CD4-positive, CD25-positive, alpha-beta regulatory T cell (primary cell): ENCODE data around the gene CCDC69. TPM values are rescaled to one million over a fixed set of nuclear protein-coding genes. Genes with fewer than 3 reads are reported as not detected.

Source experiments
- ATAC-seq, 2 donors: fragments of 150-1000 bp; cut with Tn5 transposase; one replicate each; pipeline ENCODE4 v1.10.0; 2021; ENCODE audit warnings: low read depth in 2 of 2, moderate number of reproducible peaks in 2 of 2, moderate library complexity in 1 of 2
- DNase-seq, 3 donors: peaks; one replicate each; pipeline versions ENCODE4 v3.0.0 to v3.0.0-alpha.2; 2012 to 2022; ENCODE audit warnings: mixed read lengths in 1 of 3
- H3K27ac ChIP-seq: one replicate; pipeline ENCODE4 v1.7.0; 2013; ENCODE audit warnings: mild to moderate bottlenecking, low read length; ENCODE audit not compliant: insufficient read depth, poor library complexity, severe bottlenecking
- H3K27me3 ChIP-seq: one replicate; pipeline ENCODE4 v1.7.0; 2013; ENCODE audit warnings: low read length; ENCODE audit not compliant: control insufficient read depth, insufficient read depth
- H3K36me3 ChIP-seq: one replicate; pipeline ENCODE4 v1.7.0; 2013; ENCODE audit warnings: mild to moderate bottlenecking, low read length, moderate library complexity; ENCODE audit not compliant: control insufficient read depth, insufficient read depth
- H3K4me1 ChIP-seq: 2 replicates; pipeline ENCODE4 v1.7.0; 2013; ENCODE audit warnings: mild to moderate bottlenecking, low read length; ENCODE audit not compliant: insufficient read depth, control insufficient read depth, poor library complexity, severe bottlenecking
- H3K4me3 ChIP-seq: one replicate; pipeline ENCODE4 v1.7.0; 2013; ENCODE audit warnings: low read depth, mild to moderate bottlenecking, low read length, moderate library complexity
- H3K9me3 ChIP-seq, 2 experiments: 1 replicate in 1 of 2; 2 replicates in 1 of 2; pipeline ENCODE4 v1.7.0; 2013; ENCODE audit warnings: low read length in 2 of 2, mild to moderate bottlenecking in 1 of 2, moderate library complexity in 1 of 2; ENCODE audit not compliant: control insufficient read depth in 2 of 2
- H3K27ac Mint-ChIP-seq, 3 donors: one replicate each; pipeline ENCODE4 v1.8.0; 2020 to 2022; ENCODE audit warnings: mild to moderate bottlenecking in 3 of 3, mixed read lengths in 3 of 3, moderate library complexity in 2 of 3
- H3K27me3 Mint-ChIP-seq: one replicate; pipeline ENCODE4 v1.8.0; 2022; ENCODE audit warnings: mild to moderate bottlenecking, mixed read lengths
- H3K36me3 Mint-ChIP-seq: one replicate; pipeline ENCODE4 v1.8.0; 2020; ENCODE audit warnings: mixed read lengths
- H3K4me1 Mint-ChIP-seq, 4 donors: one replicate each; pipeline ENCODE4 v1.8.0; 2020 to 2022; ENCODE audit warnings: mixed read lengths in 4 of 4, mild to moderate bottlenecking in 1 of 4
- H3K4me3 Mint-ChIP-seq, 4 donors: one replicate each; pipeline ENCODE4 v1.8.0; 2020 to 2022; ENCODE audit warnings: mild to moderate bottlenecking in 4 of 4, mixed read lengths in 4 of 4, moderate library complexity in 3 of 4
- H3K9me3 Mint-ChIP-seq, 7 donors: one replicate each; pipeline ENCODE4 v1.8.0; 2020 to 2022; ENCODE audit warnings: mixed read lengths in 7 of 7, mild to moderate bottlenecking in 3 of 7, moderate library complexity in 2 of 7
- polyA plus RNA-seq, 4 donors: library from polyadenylated mRNA; unstranded; fragments of 300-500 nt; fragmentation: Illumina TruSeq; gene quantifications; one replicate each; pipeline ENCODE4 v1.2.3, GENCODE V29; 2021
- total RNA-seq: library from RNA; stranded (reverse); gene quantifications from one replicate; pipeline ENCODE4 v1.2.3, GENCODE V29; 2022

The CCDC69 gene
- total and polyA plus RNA-seq, 5 donors from 2014 or later, result 78.2 to 104 (median 88.2) TPM

DNA sequence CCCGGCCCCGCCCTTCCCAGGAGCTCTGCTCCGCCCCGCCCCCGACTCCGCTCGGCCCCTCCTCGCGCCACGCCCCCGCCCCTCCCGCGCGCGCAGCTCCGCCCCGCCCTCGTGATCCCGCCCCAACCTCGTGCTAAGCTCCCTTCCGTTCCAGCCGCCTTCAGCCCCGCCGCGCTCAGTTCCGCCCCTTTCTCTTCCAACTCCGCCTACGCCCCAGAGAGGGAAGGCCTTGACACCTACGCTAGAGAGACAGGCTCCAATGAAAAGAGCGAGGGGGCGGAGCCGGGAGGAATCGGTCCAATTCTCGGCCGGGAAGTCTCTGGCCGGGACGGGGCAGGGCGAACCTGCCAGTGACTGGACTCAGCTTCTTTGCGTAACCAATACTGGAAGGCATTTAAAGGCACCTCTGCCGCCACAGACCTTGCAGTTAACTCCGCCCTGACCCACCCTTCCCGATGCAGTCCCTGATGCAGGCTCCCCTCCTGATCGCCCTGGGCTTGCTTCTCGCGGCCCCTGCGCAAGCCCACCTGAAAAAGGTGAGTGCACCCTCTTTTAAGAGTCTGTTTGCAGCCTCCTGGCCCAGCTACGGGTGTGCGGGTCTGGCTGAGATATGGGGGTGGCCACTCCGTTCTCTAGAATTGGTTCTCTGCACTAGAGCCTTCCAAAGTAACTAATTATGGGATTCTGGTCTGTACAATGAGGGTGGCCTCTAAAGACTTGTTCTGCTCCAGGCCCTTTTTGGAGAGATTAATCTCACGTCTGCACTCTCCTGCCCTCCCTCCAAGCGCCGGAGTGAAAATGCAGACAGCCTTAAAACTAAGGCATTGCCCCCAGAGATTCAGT is 29.1 kb upstream of the CCDC69 start, which contains the start of gene GM2A:
Gene GM2A (plus strand): TSS at position 424 of the 843 bp plus-strand sequence. CDS start 32 bp downstream, at position 456.
- H3K27ac ChIP-seq, result peak within 1 kb of the TSS; percentile 84
- Mint-ChIP-seq H3K9me3 (peaks cover 0 to 1% (median 0%) of the 10 kb centered on the region in 7 donors), H3K36me3 (no peaks in the 10 kb centered on the region), H3K27ac (peak within 1 kb of the TSS; percentile 95 to 97 (median 97)), H3K27me3 (peaks cover 4% of the 10 kb centered on the region), H3K4me3 (peak within 1 kb of the TSS; percentile 88 to 98 (median 96)), H3K4me1 (peaks cover 9 to 53% (median 35%) of the 10 kb centered on the region in 4 donors)
- ATAC-seq (peak; percentile 95 to 98), DNase-seq (peak; percentile 96 to 100 (median 98))
- H3K9me3 ChIP-seq, result no peaks in the 10 kb centered on the region
- no peaks in the 10 kb centered on the region for H3K36me3 ChIP-seq
- no peaks in the 10 kb centered on the region for H3K27me3 ChIP-seq
- H3K4me1 ChIP-seq, result peaks cover 37% of the 10 kb centered on the region
- peak within 1 kb of the TSS; percentile 85 for H3K4me3 ChIP-seq

DNA sequence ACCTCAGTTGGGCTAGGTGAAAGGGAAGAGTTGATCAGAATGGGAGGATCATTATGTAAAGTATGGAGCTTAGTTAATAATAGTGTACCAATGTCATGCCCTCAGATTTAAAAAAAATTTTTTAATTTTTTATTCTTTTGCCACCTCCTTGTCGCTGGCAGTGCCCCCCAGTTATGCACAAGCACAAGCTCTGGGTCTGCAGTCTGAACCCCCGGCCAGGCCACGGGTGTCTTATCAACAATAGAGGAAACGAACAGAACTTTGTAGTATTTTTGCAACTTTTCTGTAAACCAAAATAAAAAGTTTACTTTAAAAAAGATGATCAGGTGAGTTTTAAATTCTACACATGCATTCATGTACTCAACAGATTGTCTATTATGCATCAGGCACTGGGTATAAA is 27.7 kb upstream of the CCDC69 start:
- H3K36me3 Mint-ChIP-seq, result no peaks in the 10 kb centered on the region
- H3K4me1 Mint-ChIP-seq, result peaks cover 9 to 53% (median 33%) of the 10 kb centered on the region in 4 donors
- no peak for DNase-seq
- no peak for ATAC-seq
- Histone ChIP-seq H3K36me3 (no peaks in the 10 kb centered on the region), H3K4me1 (peaks cover 37% of the 10 kb centered on the region), H3K27ac (peak overlapping the region; percentile 84), H3K9me3 (no peaks in the 10 kb centered on the region), H3K27me3 (no peaks in the 10 kb centered on the region), H3K4me3 (peak overlapping the region; percentile 85)
- H3K27me3 Mint-ChIP-seq, result peaks cover 4% of the 10 kb centered on the region
- peak overlapping the region; percentile 88 to 98 (median 96) for H3K4me3 Mint-ChIP-seq
- peaks cover 0 to 1% (median 0%) of the 10 kb centered on the region in 7 donors for H3K9me3 Mint-ChIP-seq
- peak overlapping the region; percentile 94 to 97 (median 94) for H3K27ac Mint-ChIP-seq

DNA sequence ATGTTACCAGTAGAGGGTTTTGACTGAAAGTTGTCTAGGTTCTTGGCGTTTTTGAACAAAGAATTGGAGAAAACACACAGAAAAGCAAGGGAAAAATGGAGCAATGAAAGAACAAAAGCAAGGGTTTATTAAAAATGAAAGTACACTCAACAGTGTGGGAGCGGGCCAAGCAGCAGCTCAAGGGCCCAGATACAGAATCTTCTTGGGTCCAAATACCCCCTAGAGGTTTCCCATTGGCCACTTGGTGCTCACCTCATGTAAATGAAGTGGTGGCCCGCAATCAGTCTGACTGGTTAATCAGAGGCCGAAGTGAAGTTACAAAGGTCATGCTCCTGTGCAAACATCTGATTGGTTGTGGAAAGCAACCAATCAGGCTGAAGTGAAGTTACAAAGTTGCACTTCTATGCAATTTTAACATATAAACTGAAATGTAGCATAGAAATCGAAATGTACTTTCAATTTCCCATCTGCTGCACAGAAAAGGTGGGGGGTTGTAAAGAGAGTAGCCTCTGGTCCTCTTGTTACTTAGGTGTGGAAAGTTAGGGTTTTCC is 27.2 kb upstream of the CCDC69 start:
- H3K36me3 Mint-ChIP-seq, result no peaks in the 10 kb centered on the region
- peak; percentile 41 to 91 (median 46) for DNase-seq
- H3K27ac Mint-ChIP-seq, result peak overlapping the region; percentile 92 to 97 (median 94)
- no peaks in the 10 kb centered on the region for H3K9me3 ChIP-seq
- H3K27me3 ChIP-seq, result no peaks in the 10 kb centered on the region
- H3K36me3 ChIP-seq, result no peaks in the 10 kb centered on the region
- peaks cover 9 to 56% (median 36%) of the 10 kb centered on the region in 4 donors for H3K4me1 Mint-ChIP-seq
- no peak for ATAC-seq
- peaks cover 4% of the 10 kb centered on the region for H3K27me3 Mint-ChIP-seq
- peaks cover 37% of the 10 kb centered on the region for H3K4me1 ChIP-seq
- H3K4me3 ChIP-seq, result peak overlapping the region; percentile 85
- peak overlapping the region; percentile 88 to 97 (median 91) for H3K4me3 Mint-ChIP-seq
- H3K9me3 Mint-ChIP-seq, result peaks cover 0 to 1% (median 0%) of the 10 kb centered on the region in 7 donors
- H3K27ac ChIP-seq, result peak overlapping the region; percentile 84

DNA sequence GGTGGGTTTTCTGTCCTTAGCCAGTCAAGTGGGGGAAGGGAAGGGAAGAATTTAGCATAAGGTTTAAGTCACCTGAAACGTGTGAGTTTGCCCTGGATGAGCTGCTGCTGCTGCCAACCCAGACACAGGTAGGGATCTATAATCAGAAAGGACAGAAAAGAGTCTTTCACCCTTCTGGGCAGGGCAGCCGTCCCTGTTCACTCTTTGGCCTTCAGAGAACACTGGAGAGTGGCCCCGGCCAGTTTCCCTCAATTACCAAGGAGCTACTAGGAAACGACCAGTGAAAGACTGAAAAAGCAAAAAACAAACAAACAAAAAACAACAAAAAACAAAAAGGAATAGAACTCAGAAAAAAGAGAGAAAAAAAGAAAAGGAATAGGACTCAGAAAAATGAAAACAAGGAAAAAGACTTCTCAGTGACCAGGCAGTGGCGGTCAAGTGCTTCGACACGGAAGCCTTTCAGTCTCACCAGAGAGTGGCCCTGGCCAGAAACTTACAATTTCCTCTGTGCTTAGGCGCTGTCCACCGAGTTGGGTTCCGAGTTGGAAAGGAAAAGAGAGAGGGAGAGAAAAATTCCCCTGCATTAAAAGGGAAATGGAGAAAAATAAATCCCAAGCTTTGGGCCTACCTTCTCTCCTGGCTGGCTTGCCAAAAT is 26.6 kb upstream of the CCDC69 start:
- DNase-seq, result no peak
- Mint-ChIP-seq H3K27me3 (peaks cover 4% of the 10 kb centered on the region), H3K9me3 (peaks cover 0 to 1% (median 0%) of the 10 kb centered on the region in 7 donors), H3K36me3 (no peaks in the 10 kb centered on the region), H3K27ac (peak overlapping the region; percentile 92 to 97 (median 94)), H3K4me1 (peaks cover 9 to 56% (median 38%) of the 10 kb centered on the region in 4 donors), H3K4me3 (peak overlapping the region; percentile 88 to 97 (median 91))
- ATAC-seq, result no peak
- no peaks in the 10 kb centered on the region for H3K36me3 ChIP-seq
- no peaks in the 10 kb centered on the region for H3K9me3 ChIP-seq
- peak overlapping the region; percentile 84 for H3K27ac ChIP-seq
- H3K4me1 ChIP-seq, result peaks cover 33% of the 10 kb centered on the region
- no peaks in the 10 kb centered on the region for H3K27me3 ChIP-seq
- H3K4me3 ChIP-seq, result peak overlapping the region; percentile 85

DNA sequence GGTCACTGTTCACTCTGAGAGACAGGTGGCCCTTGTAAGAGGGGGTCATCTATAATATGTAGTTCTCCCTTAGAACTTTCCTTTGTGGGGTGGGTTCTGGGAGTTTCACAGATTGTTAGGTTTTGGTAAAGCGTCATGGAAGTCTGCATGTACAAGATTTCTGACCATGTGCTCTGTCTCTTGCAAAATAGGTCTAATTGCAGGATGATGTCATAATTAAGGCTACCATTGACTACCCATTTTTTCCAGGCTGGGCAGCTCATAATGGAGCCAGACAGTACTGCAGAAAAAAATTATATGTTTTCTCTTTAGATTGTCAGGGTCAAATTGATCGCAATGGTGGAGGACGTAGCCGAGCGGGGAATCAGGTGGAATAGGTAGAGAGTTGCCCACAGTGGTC is 25.4 kb upstream of the CCDC69 start:
- H3K36me3 ChIP-seq, result no peaks in the 10 kb centered on the region
- no peaks in the 10 kb centered on the region for H3K27me3 ChIP-seq
- H3K27ac ChIP-seq, result no peak overlapping the region
- Mint-ChIP-seq H3K36me3 (no peaks in the 10 kb centered on the region), H3K4me3 (peak overlapping the region in 1 of 4 donors; percentile 40), H3K27ac (no peak overlapping the region), H3K4me1 (peaks cover 9 to 59% (median 38%) of the 10 kb centered on the region in 4 donors), H3K27me3 (peaks cover 4% of the 10 kb centered on the region), H3K9me3 (peaks cover 0 to 1% (median 0%) of the 10 kb centered on the region in 7 donors)
- no peak overlapping the region for H3K4me3 ChIP-seq
- DNase-seq (no peak), ATAC-seq (no peak)
- H3K9me3 ChIP-seq, result no peaks in the 10 kb centered on the region
- peaks cover 36% of the 10 kb centered on the region for H3K4me1 ChIP-seq

GRCh38 chr5:151248651-151249050 is 24.8 kb upstream of the CCDC69 start:
- no peak overlapping the region for H3K27ac ChIP-seq
- no peak overlapping the region for H3K27ac Mint-ChIP-seq
- peaks cover 36% of the 10 kb centered on the region for H3K4me1 ChIP-seq
- no peaks in the 10 kb centered on the region for H3K36me3 Mint-ChIP-seq
- H3K27me3 ChIP-seq, result no peaks in the 10 kb centered on the region
- peak overlapping the region in 1 of 4 donors; percentile 56 for H3K4me3 Mint-ChIP-seq
- no peaks in the 10 kb centered on the region for H3K9me3 ChIP-seq
- peaks cover 10 to 59% (median 39%) of the 10 kb centered on the region in 4 donors for H3K4me1 Mint-ChIP-seq
- H3K4me3 ChIP-seq, result no peak overlapping the region
- ATAC-seq (no peak), DNase-seq (no peak)
- no peaks in the 10 kb centered on the region for H3K36me3 ChIP-seq
- peaks cover 2% of the 10 kb centered on the region for H3K27me3 Mint-ChIP-seq
- peaks cover 0 to 1% (median 0%) of the 10 kb centered on the region in 7 donors for H3K9me3 Mint-ChIP-seq

- no peaks in the 10 kb centered on the region for H3K36me3 ChIP-seq
- no peaks in the 10 kb centered on the region for H3K9me3 ChIP-seq
- no peak overlapping the region for H3K4me3 ChIP-seq
- Mint-ChIP-seq H3K9me3 (no peaks in the 10 kb centered on the region), H3K27ac (peak overlapping the region in 1 of 3 donors; percentile 42), H3K4me1 (peaks cover 14 to 56% (median 31%) of the 10 kb centered on the region in 4 donors), H3K36me3 (no peaks in the 10 kb centered on the region), H3K4me3 (peak overlapping the region in 1 of 4 donors; percentile 33), H3K27me3 (no peaks in the 10 kb centered on the region)
- peak in 1 of 3 donors; percentile 52 for DNase-seq
- H3K27ac ChIP-seq, result no peak overlapping the region
- peaks cover 27% of the 10 kb centered on the region for H3K4me1 ChIP-seq
- no peaks in the 10 kb centered on the region for H3K27me3 ChIP-seq
- ATAC-seq, result no peak
These were observed 21.9 kb upstream of the CCDC69 start for GRCh38 chr5:151245680-151246219.
